ENCODE results near the gene PPP1R8. TPM values are rescaled to one million over a fixed set of nuclear protein-coding genes. Genes with fewer than 3 reads are reported as not detected.

PPP1R8 gene
- total and polyA plus RNA-seq, 10 of the 15 experiments (the other 5 are each of a cell fraction or from before 2014, with no cell fraction given): 10.2 to 77.0 (median 53.0) TPM

- TF ChIP-seq, protein P1, sequence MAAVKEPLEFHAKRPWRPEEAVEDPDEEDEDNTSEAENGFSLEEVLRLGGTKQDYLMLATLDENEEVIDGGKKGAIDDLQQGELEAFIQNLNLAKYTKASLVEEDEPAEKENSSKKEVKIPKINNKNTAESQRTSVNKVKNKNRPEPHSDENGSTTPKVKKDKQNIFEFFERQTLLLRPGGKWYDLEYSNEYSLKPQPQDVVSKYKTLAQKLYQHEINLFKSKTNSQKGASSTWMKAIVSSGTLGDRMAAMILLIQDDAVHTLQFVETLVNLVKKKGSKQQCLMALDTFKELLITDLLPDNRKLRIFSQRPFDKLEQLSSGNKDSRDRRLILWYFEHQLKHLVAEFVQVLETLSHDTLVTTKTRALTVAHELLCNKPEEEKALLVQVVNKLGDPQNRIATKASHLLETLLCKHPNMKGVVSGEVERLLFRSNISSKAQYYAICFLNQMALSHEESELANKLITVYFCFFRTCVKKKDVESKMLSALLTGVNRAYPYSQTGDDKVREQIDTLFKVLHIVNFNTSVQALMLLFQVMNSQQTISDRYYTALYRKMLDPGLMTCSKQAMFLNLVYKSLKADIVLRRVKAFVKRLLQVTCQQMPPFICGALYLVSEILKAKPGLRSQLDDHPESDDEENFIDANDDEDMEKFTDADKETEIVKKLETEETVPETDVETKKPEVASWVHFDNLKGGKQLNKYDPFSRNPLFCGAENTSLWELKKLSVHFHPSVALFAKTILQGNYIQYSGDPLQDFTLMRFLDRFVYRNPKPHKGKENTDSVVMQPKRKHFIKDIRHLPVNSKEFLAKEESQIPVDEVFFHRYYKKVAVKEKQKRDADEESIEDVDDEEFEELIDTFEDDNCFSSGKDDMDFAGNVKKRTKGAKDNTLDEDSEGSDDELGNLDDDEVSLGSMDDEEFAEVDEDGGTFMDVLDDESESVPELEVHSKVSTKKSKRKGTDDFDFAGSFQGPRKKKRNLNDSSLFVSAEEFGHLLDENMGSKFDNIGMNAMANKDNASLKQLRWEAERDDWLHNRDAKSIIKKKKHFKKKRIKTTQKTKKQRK (IDR thresholded peaks at IDR 0.05; ENCODE audit: low read depth, low read length): no peak
- no peak for TF ChIP-seq RAD21 (IDR thresholded peaks at IDR 0.05; ENCODE audit: insufficient read depth, low read depth, low read length)
- TF ChIP-seq POU2F2 (IDR thresholded peaks at IDR 0.05; ENCODE audit: borderline replicate concordance, low read depth, low read length): no peak
- TF ChIP-seq E2F8 (IDR thresholded peaks at IDR 0.05; ENCODE audit: low read depth, partially characterized antibody): no peak
- TF ChIP-seq, protein P2, sequence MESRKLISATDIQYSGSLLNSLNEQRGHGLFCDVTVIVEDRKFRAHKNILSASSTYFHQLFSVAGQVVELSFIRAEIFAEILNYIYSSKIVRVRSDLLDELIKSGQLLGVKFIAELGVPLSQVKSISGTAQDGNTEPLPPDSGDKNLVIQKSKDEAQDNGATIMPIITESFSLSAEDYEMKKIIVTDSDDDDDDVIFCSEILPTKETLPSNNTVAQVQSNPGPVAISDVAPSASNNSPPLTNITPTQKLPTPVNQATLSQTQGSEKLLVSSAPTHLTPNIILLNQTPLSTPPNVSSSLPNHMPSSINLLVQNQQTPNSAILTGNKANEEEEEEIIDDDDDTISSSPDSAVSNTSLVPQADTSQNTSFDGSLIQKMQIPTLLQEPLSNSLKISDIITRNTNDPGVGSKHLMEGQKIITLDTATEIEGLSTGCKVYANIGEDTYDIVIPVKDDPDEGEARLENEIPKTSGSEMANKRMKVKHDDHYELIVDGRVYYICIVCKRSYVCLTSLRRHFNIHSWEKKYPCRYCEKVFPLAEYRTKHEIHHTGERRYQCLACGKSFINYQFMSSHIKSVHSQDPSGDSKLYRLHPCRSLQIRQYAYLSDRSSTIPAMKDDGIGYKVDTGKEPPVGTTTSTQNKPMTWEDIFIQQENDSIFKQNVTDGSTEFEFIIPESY (IDR thresholded peaks at IDR 0.05): no peak
- no peak for TF ChIP-seq POLR2AphosphoS5 (IDR thresholded peaks at IDR 0.05; ENCODE audit: low read length)
- TF ChIP-seq SMAD5 (IDR thresholded peaks at IDR 0.05; ENCODE audit: low read depth): no peak
- TF ChIP-seq IKZF2 (IDR thresholded peaks at IDR 0.05): peak; percentile 19 to 62; a peak in 3 of 4 replicates
- TF ChIP-seq, protein P3, sequence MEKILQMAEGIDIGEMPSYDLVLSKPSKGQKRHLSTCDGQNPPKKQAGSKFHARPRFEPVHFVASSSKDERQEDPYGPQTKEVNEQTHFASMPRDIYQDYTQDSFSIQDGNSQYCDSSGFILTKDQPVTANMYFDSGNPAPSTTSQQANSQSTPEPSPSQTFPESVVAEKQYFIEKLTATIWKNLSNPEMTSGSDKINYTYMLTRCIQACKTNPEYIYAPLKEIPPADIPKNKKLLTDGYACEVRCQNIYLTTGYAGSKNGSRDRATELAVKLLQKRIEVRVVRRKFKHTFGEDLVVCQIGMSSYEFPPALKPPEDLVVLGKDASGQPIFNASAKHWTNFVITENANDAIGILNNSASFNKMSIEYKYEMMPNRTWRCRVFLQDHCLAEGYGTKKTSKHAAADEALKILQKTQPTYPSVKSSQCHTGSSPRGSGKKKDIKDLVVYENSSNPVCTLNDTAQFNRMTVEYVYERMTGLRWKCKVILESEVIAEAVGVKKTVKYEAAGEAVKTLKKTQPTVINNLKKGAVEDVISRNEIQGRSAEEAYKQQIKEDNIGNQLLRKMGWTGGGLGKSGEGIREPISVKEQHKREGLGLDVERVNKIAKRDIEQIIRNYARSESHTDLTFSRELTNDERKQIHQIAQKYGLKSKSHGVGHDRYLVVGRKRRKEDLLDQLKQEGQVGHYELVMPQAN (conservative IDR thresholded peaks at IDR 0.05): no peak
- no peak for TF ChIP-seq EZH2 (IDR thresholded peaks at IDR 0.05; ENCODE audit: borderline replicate concordance, control insufficient read depth, low read depth, low read length)
- no peak for TF ChIP-seq REST (IDR thresholded peaks at IDR 0.05; ENCODE audit: low read depth, low read length)
- TF ChIP-seq JUNB (IDR thresholded peaks at IDR 0.05): no peak
- no peak for TF ChIP-seq MAX (IDR thresholded peaks at IDR 0.05; ENCODE audit: low read depth, low read length)
Measured at GRCh38 chr1:27864264-27864895, 33.8 kb downstream of the PPP1R8 start (continued).
